HepG2 (cell line): ENCODE data around the gene USP20. TPM values are rescaled to one million over a fixed set of nuclear protein-coding genes. Genes with fewer than 3 reads are reported as not detected.

ENCODE experiments used
- ATAC-seq: fragments of 200-7000 bp; cut with Tn5 transposase; 3 replicates; pipeline ENCODE4 v1.9.1; 2020; ENCODE audit warnings: mild to moderate bottlenecking, moderate library complexity
- BruUV-seq: library from RNA; stranded (reverse); fragments of 400-500 nt; replicated peaks from 2 replicates; lab custom pipeline; 2021; lab: Mats Ljungman, UMichigan
- CTCF ChIA-PET: fragments of 300-600 bp; formaldehyde crosslinking; extraction: SDS; loops from one replicate; lab custom pipeline; 2021; ENCODE audit warnings: low total read pairs, inconsistent platforms, low intra/inter-chr PET ratio; lab: Yijun Ruan, JAX
- POLR2A ChIA-PET: fragments of 350-600 bp; sonication (Branson Sonifier 250); formaldehyde crosslinking; loops from one replicate; lab custom pipeline; 2020; ENCODE audit warnings: antibody characterized with exemption, inconsistent platforms; lab: Yijun Ruan, JAX
- DNase-seq: peaks from one replicate; pipeline ENCODE4 v3.0.0-alpha.2; 2015; ENCODE audit warnings: low spot score
- FAIRE-seq: peaks from 3 replicates; lab custom pipeline; 2011; peaks lifted over from hg19 to GRCh38; lab: Jason Lieb, UNC
- H2AFZ ChIP-seq: one replicate; pipeline ENCODE4 v1.6.1; 2011; ENCODE audit warnings: low read length, inconsistent platforms
- H3K27ac ChIP-seq: fragments of 300-600 bp; 3 replicates; pipeline ENCODE4 v1.8.0; 2011; ENCODE audit warnings: mixed run types, mild to moderate bottlenecking, mixed read lengths, low read length, inconsistent platforms; ENCODE audit not compliant: insufficient read depth; ENCODE audit errors: extremely low read length
- H3K27me3 ChIP-seq, 2 experiments: fragments of 200-600 bp in 1 of 2; 2 replicates in 1 of 2; 3 replicates in 1 of 2; pipeline versions ENCODE4 v1.6.0 to v1.8.0; 2011; ENCODE audit warnings: low read length in 2 of 2, mild to moderate bottlenecking in 2 of 2, moderate library complexity in 2 of 2, inconsistent platforms in 1 of 2; ENCODE audit not compliant: insufficient read depth in 2 of 2, control insufficient read depth in 1 of 2
- H3K36me3 ChIP-seq, 2 experiments: fragments of 200-600 bp in 1 of 2; replicated peaks in 1 of 2; 2 replicates in 1 of 2; 3 replicates in 1 of 2; pipeline versions ENCODE4 v1.5.1 to v1.8.0; 2011; ENCODE audit warnings: low read length in 2 of 2, inconsistent platforms in 1 of 2; ENCODE audit not compliant: insufficient read depth in 2 of 2, control insufficient read depth in 1 of 2
- H3K4me1 ChIP-seq: 2 replicates; pipeline ENCODE4 v1.5.1; 2012; ENCODE audit warnings: low read length, inconsistent platforms; ENCODE audit not compliant: insufficient read depth
- H3K4me2 ChIP-seq: 2 replicates; pipeline ENCODE4 v1.6.0; 2011; ENCODE audit warnings: low read depth, low read length, inconsistent platforms
- H3K4me3 ChIP-seq, 3 experiments: fragments of 200-600 bp in 1 of 3; sonication (generic), shearing (Covaris generic) in 1 of 3; replicated peaks in 1 of 3; 2 replicates each; pipeline ENCODE4 v1.5.1; 2011 to 2016; ENCODE audit warnings: low read length in 3 of 3, inconsistent platforms in 2 of 3, low read depth in 2 of 3, mild to moderate bottlenecking in 2 of 3, control low read depth in 1 of 3, mixed read lengths in 1 of 3; ENCODE audit not compliant: insufficient read depth in 1 of 3
- H3K79me2 ChIP-seq: one replicate; pipeline ENCODE4 v1.6.1; 2011; ENCODE audit warnings: low read length, inconsistent platforms; ENCODE audit not compliant: insufficient read depth
- H3K9ac ChIP-seq: 2 replicates; pipeline ENCODE4 v1.6.0; 2011; ENCODE audit warnings: mild to moderate bottlenecking, low read depth, low read length, inconsistent platforms; ENCODE audit not compliant: insufficient read depth
- H3K9me3 ChIP-seq: 2 replicates; pipeline ENCODE4 v1.5.1; 2012; ENCODE audit warnings: mild to moderate bottlenecking, low read length
- H4K20me1 ChIP-seq: 2 replicates; pipeline ENCODE4 v1.6.0; 2011; ENCODE audit warnings: inconsistent platforms, mild to moderate bottlenecking, low read length, moderate library complexity; ENCODE audit not compliant: insufficient read depth
- BHLHE40 ChIP-seq: IDR thresholded peaks from 2 replicates; pipeline ENCODE4 v1.6.1; 2011; ENCODE audit warnings: low read length, improper control_type of control experiment
- CCDC6 ChIP-seq: sonication (generic); formaldehyde crosslinking; IDR thresholded peaks from 2 replicates; pipeline ENCODE4 v1.8.1; 2022; ENCODE audit warnings: mild to moderate bottlenecking, missing genetic modification reagents, moderate library complexity
- CSRNP2 ChIP-seq: sonication (generic); formaldehyde crosslinking; conservative IDR thresholded peaks from 2 replicates; pipeline ENCODE4 v1.8.0; 2022; ENCODE audit warnings: low read depth, missing genetic modification reagents
- GMEB2 ChIP-seq: IDR thresholded peaks from 2 replicates; pipeline ENCODE4 v1.6.1; 2016; ENCODE audit warnings: missing biosample characterization, missing genetic modification reagents, low read depth
- KDM1A ChIP-seq: IDR thresholded peaks from 2 replicates; pipeline ENCODE4 v1.6.1; 2016; ENCODE audit warnings: missing compliant biosample characterization
- MED1 ChIP-seq: sonication (generic); formaldehyde crosslinking; IDR thresholded peaks from 2 replicates; pipeline ENCODE4 v1.4.0; 2020; ENCODE audit warnings: missing genetic modification reagents
- NRL ChIP-seq: sonication (generic); formaldehyde crosslinking; IDR thresholded peaks from 2 replicates; pipeline ENCODE4 v1.5.0; 2020; ENCODE audit warnings: missing genetic modification reagents, mild to moderate bottlenecking, moderate library complexity, borderline replicate concordance
- RXRB ChIP-seq: IDR thresholded peaks from 2 replicates; pipeline ENCODE4 v1.6.1; 2016; ENCODE audit warnings: borderline replicate concordance, missing genetic modification reagents, missing compliant biosample characterization
- SNAI1 ChIP-seq: sonication (generic); formaldehyde crosslinking; IDR thresholded peaks from 2 replicates; pipeline ENCODE4 v1.5.0; 2020; ENCODE audit warnings: mild to moderate bottlenecking, missing genetic modification reagents, borderline replicate concordance
- ZNF24 ChIP-seq: fragments of 450-650 bp; IDR thresholded peaks from 2 replicates; pipeline ENCODE4 v1.6.1; 2017; ENCODE audit warnings: antibody characterized with exemption, mild to moderate bottlenecking
- ZNF431 ChIP-seq: sonication (generic); formaldehyde crosslinking; IDR thresholded peaks from 2 replicates; pipeline ENCODE4 v1.9.0; 2022; ENCODE audit warnings: missing genetic modification reagents, low read depth, mild to moderate bottlenecking, borderline replicate concordance
- ZNF609 ChIP-seq: sonication (generic); formaldehyde crosslinking; IDR thresholded peaks from 2 replicates; pipeline ENCODE4 v1.4.0; 2020; ENCODE audit warnings: mild to moderate bottlenecking, missing genetic modification reagents, borderline replicate concordance
- ZZZ3 ChIP-seq: sonication (generic); formaldehyde crosslinking; IDR thresholded peaks from 2 replicates; pipeline ENCODE4 v1.4.0; 2020; ENCODE audit warnings: missing genetic modification reagents, mild to moderate bottlenecking, borderline replicate concordance
- WGBS: methylation state at CpG from one replicate; pipeline ENCODE4 v1.1.6; 2017; ENCODE audit warnings: low lambda C conversion rate; 5-methylcytosine and 5-hydroxymethylcytosine counted together
- in situ Hi-C: cut with HindIII; loops from 2 replicates; pipeline ENCODE4 v1.10.0; 2017; ENCODE audit warnings: low pct_unique_long_range_greater_than_20kb; ENCODE audit not compliant: extremely low pct_ligation_motif_present
- intact Hi-C: fragments of 100-400 bp; cut with micrococcal nuclease; formaldehyde crosslinking; loops from one replicate; pipeline ENCODE4 v1.10.0; 2022; ENCODE audit not compliant: unreplicated experiment
- polyA plus RNA-seq, 8 experiments: library from polyadenylated mRNA; depleted of rRNA in 3 of 8; stranded (reverse) in 7 of 8; unstranded in 1 of 8; fragments of >200 nt; fragmentation: Illumina TruSeq in 4 of 8; extraction: Trizol in 4 of 8; gene quantifications; 2 replicates each; pipeline versions ENCODE4 v1.2.1 to v1.2.3, GENCODE V29; 2011 to 2016; ENCODE audit warnings: low read depth in 4 of 8, missing spikeins in 1 of 8, mixed read lengths in 1 of 8; ENCODE audit not compliant: insufficient read depth in 1 of 8
- total RNA-seq, 5 experiments: library from RNA; depleted of rRNA; stranded (reverse); fragments of >200 nt; fragmentation: Illumina TruSeq; extraction: Trizol; gene quantifications; 2 replicates each; pipeline ENCODE4 v1.2.3, GENCODE V29; 2016; ENCODE audit warnings: low read depth in 1 of 5

Gene USP20
- total and polyA plus RNA-seq, 2 of the 13 experiments (the other 11 are each of a cell fraction or from before 2014, with no cell fraction given), result 4.4 to 5.9 TPM

DNA sequence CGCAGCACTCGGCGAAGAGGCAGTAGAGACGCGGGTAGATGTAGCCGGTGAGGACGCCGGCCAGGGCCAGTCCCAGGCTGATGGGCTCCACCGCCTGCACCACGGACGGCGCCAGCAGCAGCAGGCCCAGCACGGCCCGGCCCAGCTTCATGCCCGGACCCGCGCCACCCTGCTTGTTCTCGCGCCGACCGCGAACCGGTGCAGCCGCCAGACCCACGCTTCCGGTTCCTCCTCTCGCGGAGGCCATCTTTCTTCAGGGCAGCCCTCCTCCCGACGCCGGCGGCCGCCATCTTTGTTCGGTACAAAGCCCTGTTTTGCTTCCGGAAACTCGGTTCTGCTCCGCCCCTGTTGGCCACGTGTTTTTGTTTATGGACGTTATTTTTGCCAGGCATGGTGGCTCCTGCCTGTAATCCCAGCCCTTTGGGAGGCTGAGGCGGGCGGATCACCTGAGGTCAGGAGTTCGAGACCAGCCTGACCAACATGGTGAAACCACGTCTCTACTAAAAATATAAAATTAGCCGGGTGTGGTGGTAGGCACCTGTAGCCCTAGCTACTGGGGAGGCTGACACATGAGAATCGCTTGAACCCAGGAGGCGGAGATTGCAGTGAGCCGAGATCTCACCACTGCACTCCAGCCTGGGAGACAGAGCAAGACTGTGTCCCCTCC lies 11.2 kb upstream of the USP20 start, which contains the start of gene TOR1A (continued):
- TF ChIP-seq GMEB2 (CRISPR knock-in tag) (0 out of 2 replicates have a peak, but pooled peaks have one; percentile 27), ZNF609 (CRISPR knock-in tag) (peak; percentile 62; the same call in 1 of the 2 replicates)
- TF ChIP-seq, all 625 proteins: peak for 332

- Histone ChIP-seq H3K27ac (no peak overlapping the region), H3K4me3 (no peak overlapping the region), H3K4me2 (no peak overlapping the region), H3K36me3 (peaks cover 9 to 28% of the 10 kb centered on the region in 2 experiments; a peak in 4 of 5 replicates), H3K9ac (no peak overlapping the region), H3K4me1 (peaks cover 7% of the 10 kb centered on the region), H3K27me3 (no peaks in the 10 kb centered on the region), H3K79me2 (peaks cover 9% of the 10 kb centered on the region), H2AFZ (no peak overlapping the region), H3K9me3 (no peaks in the 10 kb centered on the region), H4K20me1 (no peaks in the 10 kb centered on the region)
- FAIRE-seq (no peak), DNase-seq (no peak), ATAC-seq (no peak)
- POLR2A ChIA-PET, result interaction anchor here (0.7 kb wide), 1 partner anchor 56 kb away, joined by 3 read pairs; no protein-coding TSS in a partner anchor
- in situ Hi-C loops (no loop called here), intact Hi-C loops (no loop called here)
- CTCF ChIA-PET, result no interaction called here
- no TSS peak for BruUV-seq
- 98% methylated on average over 6 of the region's 6 CpGs for WGBS
- TF ChIP-seq CSRNP2 (CRISPR knock-in tag) (no peak), BHLHE40 (no peak), ZNF24 (no peak), KDM1A (no peak), CCDC6 (CRISPR knock-in tag) (no peak), SNAI1 (CRISPR knock-in tag) (no peak), RXRB (CRISPR knock-in tag) (no peak), ZNF431 (CRISPR knock-in tag) (no peak), MED1 (CRISPR knock-in tag) (no peak), ZZZ3 (no peak), NRL (CRISPR knock-in tag) (no peak)
Observed at GRCh38 chr9:129826344-129826743, 8.9 kb upstream of the USP20 start.
